H1 (cell line): ENCODE data around the gene DLX5. TPM values are rescaled to one million over a fixed set of nuclear protein-coding genes. Genes with fewer than 3 reads are reported as not detected.

ENCODE experiments used
- CTCF ChIA-PET: fragments of 300-600 bp; sonication (Branson Sonifier 250); formaldehyde crosslinking; loops from one replicate; lab custom pipeline; 2021; ENCODE audit not compliant: partially characterized antibody; lab: Charles Lee
- POLR2A ChIA-PET: fragments of 300-600 bp; sonication (Branson Sonifier 250); formaldehyde crosslinking; loops from one replicate; lab custom pipeline; 2021; ENCODE audit warnings: inconsistent platforms; ENCODE audit not compliant: partially characterized antibody; lab: Charles Lee
- DNase-seq, 2 experiments: peaks; one replicate each; pipeline versions ENCODE4 v3.0.0 to v3.0.0-alpha.2; 2010 to 2022; ENCODE audit warnings: low spot score in 2 of 2, low read depth in 1 of 2, mixed read lengths in 1 of 2
- FAIRE-seq: peaks from 2 replicates; lab custom pipeline; 2011; peaks lifted over from hg19 to GRCh38; lab: Jason Lieb, UNC
- H2AFZ ChIP-seq: 2 replicates; pipeline ENCODE4 v1.8.1; 2012; ENCODE audit warnings: low read length, inconsistent platforms
- H2AK5ac ChIP-seq: 2 replicates; pipeline ENCODE4 v1.6.1; 2013; ENCODE audit warnings: low read depth, low read length
- H2BK120ac ChIP-seq: replicated peaks from 2 replicates; pipeline ENCODE3; 2013; ENCODE audit warnings: low read depth, low read length, inconsistent platforms
- H2BK12ac ChIP-seq: 2 replicates; pipeline ENCODE4 v1.6.1; 2013; ENCODE audit warnings: low read depth, low read length
- H2BK15ac ChIP-seq: 2 replicates; pipeline ENCODE4 v1.6.1; 2013; ENCODE audit warnings: low read length
- H2BK20ac ChIP-seq: 2 replicates; pipeline ENCODE4 v1.6.1; 2013; ENCODE audit warnings: low read length
- H2BK5ac ChIP-seq: 2 replicates; pipeline ENCODE4 v1.6.1; 2013; ENCODE audit warnings: low read depth, low read length
- H3K14ac ChIP-seq: 2 replicates; pipeline ENCODE4 v1.6.1; 2013; ENCODE audit warnings: inconsistent platforms; ENCODE audit not compliant: insufficient read length
- H3K18ac ChIP-seq: 2 replicates; pipeline ENCODE4 v1.6.1; 2013; ENCODE audit warnings: low read length; ENCODE audit errors: extremely low read depth
- H3K23ac ChIP-seq: 2 replicates; pipeline ENCODE4 v1.6.1; 2013; ENCODE audit warnings: inconsistent platforms; ENCODE audit not compliant: insufficient read length
- H3K23me2 ChIP-seq: 2 replicates; pipeline ENCODE4 v1.6.1; 2013; ENCODE audit warnings: low read depth, low read length
- H3K27ac ChIP-seq: 2 replicates; pipeline ENCODE4 v1.6.1; 2011; ENCODE audit warnings: low read depth, low read length, inconsistent platforms
- H3K27me3 ChIP-seq, 4 experiments: replicated peaks in 1 of 4; 1 replicate in 1 of 4; 2 replicates in 3 of 4; pipeline versions ENCODE4 v1.6.1 to v1.8.1; 2011 to 2013; ENCODE audit warnings: low read length in 3 of 4, mild to moderate bottlenecking in 3 of 4, inconsistent platforms in 2 of 4, mixed read lengths in 2 of 4, moderate library complexity in 1 of 4; ENCODE audit not compliant: control insufficient read depth in 3 of 4, insufficient read depth in 3 of 4; ENCODE audit errors: extremely low read depth in 1 of 4
- H3K36me3 ChIP-seq, 4 experiments: 2 replicates each; pipeline versions ENCODE4 v1.6.1 to v1.8.1; 2011 to 2013; ENCODE audit warnings: mild to moderate bottlenecking in 4 of 4, low read length in 3 of 4, moderate library complexity in 2 of 4, control low read depth in 1 of 4, inconsistent platforms in 1 of 4; ENCODE audit not compliant: insufficient read depth in 4 of 4, control insufficient read depth in 2 of 4
- H3K4ac ChIP-seq: replicated peaks from 2 replicates; pipeline ENCODE3; 2013; ENCODE audit warnings: low read length, low read depth, mixed read lengths, inconsistent platforms; ENCODE audit not compliant: insufficient read length
- H3K4me1 ChIP-seq, 4 experiments: replicated peaks in 1 of 4; 1 replicate in 1 of 4; 2 replicates in 3 of 4; pipeline versions ENCODE4 v1.6.1 to v1.8.1; 2011 to 2013; ENCODE audit warnings: low read length in 3 of 4, inconsistent platforms in 2 of 4, mixed read lengths in 1 of 4; ENCODE audit not compliant: insufficient read depth in 4 of 4, control insufficient read depth in 3 of 4
- H3K4me2 ChIP-seq, 2 experiments: 2 replicates each; pipeline versions ENCODE4 v1.6.1 to v1.8.1; 2011 to 2013; ENCODE audit warnings: low read depth in 2 of 2, low read length in 2 of 2, control low read depth in 1 of 2, inconsistent platforms in 1 of 2, mild to moderate bottlenecking in 1 of 2; ENCODE audit not compliant: insufficient read depth in 1 of 2
- H3K4me3 ChIP-seq, 4 experiments: fragments of 200-600, 300-600 bp in 1 of 4; sonication (generic), shearing (Covaris generic), sonication (Bioruptor Twin) in 1 of 4; 2 replicates each; pipeline versions ENCODE4 v1.5.1 to v1.8.1; 2011 to 2016; ENCODE audit warnings: low read length in 4 of 4, low read depth in 3 of 4, control low read depth in 2 of 4, inconsistent platforms in 2 of 4, mild to moderate bottlenecking in 2 of 4, mixed read lengths in 1 of 4, moderate library complexity in 1 of 4; ENCODE audit not compliant: insufficient read depth in 2 of 4; ENCODE audit errors: extremely low read depth in 1 of 4
- H3K56ac ChIP-seq: replicated peaks from 2 replicates; pipeline ENCODE3; 2013; ENCODE audit warnings: low read depth, mild to moderate bottlenecking, mixed read lengths, low read length, inconsistent platforms; ENCODE audit not compliant: insufficient read length
- H3K79me1 ChIP-seq: 2 replicates; pipeline ENCODE4 v1.6.1; 2013; ENCODE audit warnings: low read depth, low read length, control low read depth
- H3K79me2 ChIP-seq, 2 experiments: 2 replicates each; pipeline versions ENCODE4 v1.6.1 to v1.8.1; 2012 to 2013; ENCODE audit warnings: low read length in 2 of 2, mild to moderate bottlenecking in 2 of 2, inconsistent platforms in 1 of 2; ENCODE audit not compliant: insufficient read depth in 2 of 2, control insufficient read depth in 1 of 2
- H3K9ac ChIP-seq, 4 experiments: replicated peaks in 1 of 4; 1 replicate in 1 of 4; 2 replicates in 3 of 4; pipeline versions ENCODE4 v1.6.1 to v1.8.1; 2011 to 2013; ENCODE audit warnings: low read depth in 3 of 4, low read length in 3 of 4, control low read depth in 2 of 4, mild to moderate bottlenecking in 2 of 4, moderate library complexity in 2 of 4, inconsistent platforms in 1 of 4; ENCODE audit errors: extremely low read depth in 1 of 4
- H3K9me3 ChIP-seq, 2 experiments: 2 replicates each; pipeline versions ENCODE4 v1.6.1 to v1.8.1; 2012 to 2013; ENCODE audit warnings: mild to moderate bottlenecking in 2 of 2, moderate library complexity in 2 of 2, control low read depth in 1 of 2, inconsistent platforms in 1 of 2, low read depth in 1 of 2, low read length in 1 of 2, mixed read lengths in 1 of 2; ENCODE audit not compliant: insufficient read depth in 2 of 2
- H4K20me1 ChIP-seq, 2 experiments: replicated peaks in 1 of 2; 2 replicates each; pipeline versions ENCODE3 to v1.8.1; 2011 to 2013; ENCODE audit warnings: inconsistent platforms in 2 of 2, low read length in 2 of 2, mild to moderate bottlenecking in 1 of 2; ENCODE audit not compliant: insufficient read depth in 2 of 2, control insufficient read depth in 1 of 2
- H4K5ac ChIP-seq: 2 replicates; pipeline ENCODE4 v1.6.1; 2013; ENCODE audit warnings: low read length, low read depth, mixed read lengths, inconsistent platforms; ENCODE audit not compliant: insufficient read length
- H4K8ac ChIP-seq: 2 replicates; pipeline ENCODE4 v1.8.0; 2013; ENCODE audit warnings: mild to moderate bottlenecking, moderate library complexity, low read length, inconsistent platforms; ENCODE audit not compliant: insufficient read depth; ENCODE audit errors: extremely low read depth
- H4K91ac ChIP-seq: replicated peaks from 2 replicates; pipeline ENCODE3; 2013; ENCODE audit warnings: low read length, mixed read lengths, inconsistent platforms; ENCODE audit not compliant: insufficient read length
- ASH2L ChIP-seq: fragments of 200-600, 300-600 bp; sonication (generic); IDR thresholded peaks from one replicate; pipeline ENCODE4 v1.7.1; 2017; ENCODE audit warnings: low read length
- CBX8 ChIP-seq: fragments of 300-800, 300-1000 bp; sonication (generic); IDR thresholded peaks from 2 replicates; pipeline ENCODE4 v1.7.1; 2016; ENCODE audit warnings: low read depth, low read length, borderline replicate concordance
- EGR1 ChIP-seq: IDR thresholded peaks from 2 replicates; pipeline ENCODE4 v1.6.1; 2011; ENCODE audit warnings: low read depth, low read length, borderline replicate concordance
- RBBP5 ChIP-seq: IDR thresholded peaks from 2 replicates; pipeline ENCODE4 v1.7.1; 2012; ENCODE audit warnings: low read depth, mild to moderate bottlenecking, inconsistent platforms, low read length, moderate library complexity, borderline replicate concordance
- RNF2 ChIP-seq: fragments of 200-900, 300-1000 bp; sonication (generic); IDR thresholded peaks from 2 replicates; pipeline ENCODE4 v1.7.1; 2016; ENCODE audit warnings: borderline replicate concordance, low read depth, mild to moderate bottlenecking, antibody characterized with exemption, low read length; ENCODE audit not compliant: poor library complexity, severe bottlenecking; ENCODE audit errors: missing control alignments
- WGBS, 2 experiments: shearing (Covaris generic) in 1 of 2; methylation state at CpG; one replicate each; pipeline versions ENCODE4 v1.1.6 to v1.1.7; 2013 to 2015; ENCODE audit warnings: low lambda C conversion rate in 2 of 2, mixed read lengths in 2 of 2, inconsistent platforms in 1 of 2, low coverage in 1 of 2, missing lambda C conversion rate in 1 of 2; ENCODE audit not compliant: insufficient replicate concordance in 2 of 2, insufficient coverage in 1 of 2, insufficient read length in 1 of 2; ENCODE audit errors: extremely low coverage in 1 of 2, missing lambda C conversion rate in 1 of 2; 5-methylcytosine and 5-hydroxymethylcytosine counted together
- polyA plus RNA-seq, 7 experiments: library from polyadenylated mRNA; depleted of rRNA in 3 of 7; stranded (reverse) in 5 of 7; unstranded in 2 of 7; fragments of >200 nt in 5 of 7; fragments of 200-250 nt in 2 of 7; gene quantifications; 1 replicate in 5 of 7; 2 replicates in 1 of 7; 4 replicates in 1 of 7; pipeline versions ENCODE4 v1.2.1 to v1.2.3, GENCODE V29; 2011 to 2013; ENCODE audit warnings: missing spikeins in 2 of 7, mixed read lengths in 2 of 7
- total RNA-seq: library from RNA; stranded (reverse); fragmentation: NEBNext Ultra II Directional; extraction: Animal tissue kit (Norgen Biotek cat#: 25700); gene quantifications from 2 replicates; pipeline ENCODE4 v1.2.1, GENCODE V29; 2021
- TF ChIP-seq, protein P1 (sequence below): IDR thresholded peaks from 2 replicates; pipeline ENCODE4 v1.6.1; 2012; ENCODE audit warnings: inconsistent platforms

DLX5 gene
- total and polyA plus RNA-seq, 2 of the 8 experiments (the other 6 are each of a cell fraction or from before 2014, with no cell fraction given) = not detected

DNA sequence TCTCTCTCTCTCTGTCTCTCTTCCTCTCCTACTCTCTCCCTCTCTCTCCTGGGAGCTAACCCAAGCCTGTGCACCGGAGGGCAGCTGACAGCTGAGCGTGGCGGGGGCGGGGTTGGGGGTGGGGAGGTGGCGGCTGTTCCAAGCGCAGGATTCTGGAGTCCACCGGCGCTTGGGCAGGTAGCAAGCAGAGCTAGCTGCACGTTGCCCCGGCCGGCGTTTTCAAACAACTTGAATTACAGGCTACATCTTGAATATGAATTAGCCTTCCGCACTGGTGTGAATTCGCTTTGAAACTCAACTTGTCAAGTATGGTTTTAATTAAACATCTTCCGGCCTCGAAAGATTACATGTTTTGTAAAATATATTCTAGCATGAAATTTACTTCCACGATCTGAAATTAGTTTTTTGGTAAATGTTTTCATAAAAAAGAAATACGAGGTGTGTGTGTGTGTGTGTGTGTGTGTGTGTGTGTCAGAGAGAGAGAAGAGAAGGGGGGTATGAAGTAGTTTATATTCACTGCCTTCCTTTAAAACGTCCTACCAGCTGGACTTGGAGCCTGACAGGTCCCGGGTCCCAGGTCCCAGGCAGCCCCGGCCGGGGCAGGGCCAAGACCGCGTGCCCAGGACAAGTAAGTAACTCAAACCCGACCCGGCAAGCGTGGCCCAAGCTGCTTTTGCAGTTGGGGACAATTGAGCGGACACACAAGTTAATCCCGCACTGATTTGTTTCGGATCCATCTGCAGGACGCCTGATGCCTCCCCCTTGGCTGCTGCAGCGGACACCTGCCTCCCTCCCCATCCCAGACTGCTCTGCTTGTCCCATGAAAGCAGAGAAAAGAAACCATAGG lies 28.3 kb downstream of the DLX5 start:
- WGBS, 2 experiments = 2% methylated on average over 28 of the region's 32 CpGs; no CpG with 5 or more reads in 1 of the 2 experiments
- peaks cover 10 to 42% of the 10 kb centered on the region in 2 experiments for H4K20me1 ChIP-seq
- no peaks in the 10 kb centered on the region; the same call in 1 of the 2 replicates for H3K23me2 ChIP-seq
- no peak for FAIRE-seq
- H3K36me3 ChIP-seq = peaks cover 0 to 5% (median 0%) of the 10 kb centered on the region in 4 experiments; a peak in 1 of 8 replicates
- peak in 1 of 2 experiments; percentile 56 for DNase-seq
- peak overlapping the region; percentile 52 to 62 for H3K4me2 ChIP-seq
- peak overlapping the region; percentile 55; the same call in 1 of the 2 replicates for H2BK12ac ChIP-seq
- 0 out of 2 replicates have a peak overlapping the region, but pooled peaks have one; percentile 85 for H2BK15ac ChIP-seq
- no peak overlapping the region for H2AK5ac ChIP-seq
- H2BK120ac ChIP-seq = no peak overlapping the region
- H3K9me3 ChIP-seq = peaks cover 0 to 5% of the 10 kb centered on the region in 2 experiments; a peak in 1 of 4 replicates
- no peak overlapping the region for H4K91ac ChIP-seq
- no peak overlapping the region for H3K56ac ChIP-seq
- no peak overlapping the region for H2BK20ac ChIP-seq
- H3K4ac ChIP-seq = no peak overlapping the region
- TF ChIP-seq ASH2L = no peak
- peak; percentile 40; the same call in 1 of the 2 replicates for TF ChIP-seq CBX8
- peak; percentile 12 for TF ChIP-seq RNF2
- TF ChIP-seq EGR1 = peak; percentile 4; the same call in 1 of the 2 replicates
- TF ChIP-seq, protein P1, sequence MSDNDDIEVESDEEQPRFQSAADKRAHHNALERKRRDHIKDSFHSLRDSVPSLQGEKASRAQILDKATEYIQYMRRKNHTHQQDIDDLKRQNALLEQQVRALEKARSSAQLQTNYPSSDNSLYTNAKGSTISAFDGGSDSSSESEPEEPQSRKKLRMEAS = peak; percentile 42; the same call in 1 of the 2 replicates
- no peak for TF ChIP-seq RBBP5
- no peak overlapping the region for H3K18ac ChIP-seq
- ChIA-PET CTCF (interaction anchor here (0.8 to 12.6 kb wide), 4 partner anchors 9 to 31 kb away, joined by 3 to 150 read pairs (median 8); no protein-coding TSS in a partner anchor), POLR2A (interaction anchor here (0.6 to 1.7 kb wide), 6 partner anchors 10 to 1075 kb away, joined by 3 to 13 read pairs (median 4); partner anchors contain the start of gene DLX6)
- H3K79me1 ChIP-seq = no peaks in the 10 kb centered on the region
- H3K79me2 ChIP-seq = no peaks in the 10 kb centered on the region
- H3K14ac ChIP-seq = no peak overlapping the region
- no peak overlapping the region; the same call in 1 of the 2 replicates for H2BK5ac ChIP-seq
- H3K27me3 ChIP-seq = peaks cover 88 to 99% (median 95%) of the 10 kb centered on the region in 4 experiments
- no peak overlapping the region for H2AFZ ChIP-seq
- H4K5ac ChIP-seq = no peak overlapping the region
- no peak overlapping the region for H3K27ac ChIP-seq
- H3K9ac ChIP-seq = no peak overlapping the region
- peak overlapping the region in 1 of 4 experiments; percentile 41; a peak in 2 of 8 replicates for H3K4me3 ChIP-seq
- peaks cover 12 to 39% (median 25%) of the 10 kb centered on the region in 4 experiments for H3K4me1 ChIP-seq
- H3K23ac ChIP-seq = no peak overlapping the region
- H4K8ac ChIP-seq = no peak overlapping the region
